ENCODE results near the gene STARD10. TPM values are rescaled to one million over a fixed set of nuclear protein-coding genes. Genes with fewer than 3 reads are reported as not detected.

STARD10 gene
- total and polyA plus RNA-seq, 2 of the 8 experiments (the other 6 are each of a cell fraction or from before 2014, with no cell fraction given): 23.7 to 35.7 TPM

DNA sequence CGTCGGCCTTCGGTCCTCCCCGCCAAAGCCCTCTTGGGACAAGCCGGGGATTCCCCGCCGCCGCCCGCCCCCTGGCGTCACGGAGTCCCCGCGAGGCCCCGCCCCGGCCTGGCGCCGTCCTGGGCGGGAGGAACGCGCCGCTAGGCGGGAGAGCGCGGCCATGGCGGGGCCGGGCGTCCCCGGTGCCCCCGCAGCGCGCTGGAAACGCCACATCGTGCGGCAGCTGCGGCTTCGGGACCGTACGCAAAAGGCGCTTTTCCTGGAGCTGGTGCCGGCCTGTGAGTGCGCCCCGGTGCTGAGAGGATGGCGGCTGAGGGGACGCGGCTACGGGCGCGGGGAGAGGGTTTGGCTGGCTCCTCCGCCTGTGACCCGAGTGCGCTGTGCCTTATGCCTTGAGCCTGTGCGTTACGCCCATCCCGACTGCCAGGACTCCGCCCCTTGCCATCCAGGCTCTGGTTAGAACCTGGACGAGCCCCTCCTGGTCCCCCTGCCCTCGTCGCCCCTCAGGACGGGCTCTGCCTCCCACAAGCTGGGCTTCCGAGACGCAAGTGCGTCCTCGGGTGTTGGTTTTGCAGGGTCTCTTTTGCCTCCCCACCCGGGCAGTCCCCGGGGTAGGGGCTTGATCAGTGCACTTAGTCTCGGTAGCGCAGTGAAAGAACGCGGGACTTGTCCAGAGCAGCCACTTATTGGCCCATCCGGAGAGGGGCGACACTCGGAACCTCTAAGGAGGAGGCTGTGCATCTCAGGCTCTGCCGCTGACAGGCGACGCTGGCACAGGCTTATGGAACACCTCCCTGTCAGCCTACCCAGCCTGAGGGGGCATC is 20.7 kb upstream of the STARD10 start, which contains the start of gene ATG16L2:
Gene ATG16L2, plus strand, starts transcription at position 126 of the 824 bp plus-strand sequence. Its CDS starts 35 bp downstream, at position 161.
- WGBS, 2 experiments (ENCODE audit: extremely low coverage in 1 of 2, insufficient coverage in 1 of 2, insufficient read length in 1 of 2, insufficient replicate concordance in 2 of 2, low coverage in 1 of 2, low lambda C conversion rate in 2 of 2, missing lambda C conversion rate in 1 of 2): 2% methylated on average over 71 of the region's 75 CpGs; no CpG with 5 or more reads in 1 of the 2 experiments
- CTCF ChIA-PET (ENCODE audit: partially characterized antibody): interaction anchor here (0.9 to 5.1 kb wide), 9 partner anchors 10 to 229 kb away, joined by 3 to 29 read pairs (median 5); no protein-coding TSS in a partner anchor
- TF ChIP-seq RNF2 (IDR thresholded peaks at IDR 0.05; ENCODE audit: borderline replicate concordance, low read depth, low read length, missing control alignments, poor library complexity, severe bottlenecking) (no peak), SP2 (IDR thresholded peaks at IDR 0.05; ENCODE audit: low read length) (no peak)

More for the DNA sequence above, 20.7 kb upstream of the STARD10 start, which contains the start of gene ATG16L2:
- peak within 1 kb of the TSS; percentile 98 for H4K91ac ChIP-seq (replicated peaks; ENCODE audit: insufficient read length, low read length)
- peak within 1 kb of the TSS; percentile 91 for H3K4ac ChIP-seq (replicated peaks; ENCODE audit: insufficient read length, low read depth, low read length)
- no peak for FAIRE-seq
- H2BK120ac ChIP-seq (replicated peaks; ENCODE audit: low read depth, low read length): peak within 1 kb of the TSS; percentile 94
- H3K36me3 ChIP-seq (ENCODE audit: control insufficient read depth in 2 of 4, insufficient read depth in 4 of 4, low read length in 3 of 4): no peaks in the 10 kb centered on the region
- H3K18ac ChIP-seq (ENCODE audit: extremely low read depth, low read length): peak within 1 kb of the TSS; percentile 94
- peaks cover 0 to 2% of the 10 kb centered on the region in 2 experiments; a peak in 1 of 4 replicates for H3K79me2 ChIP-seq (ENCODE audit: control insufficient read depth in 1 of 2, insufficient read depth in 2 of 2, low read length in 2 of 2)
- peaks cover 0 to 15% (median 9%) of the 10 kb centered on the region in 4 experiments; a peak in 5 of 7 replicates for H3K4me1 ChIP-seq (replicated peaks in 1 of 4; ENCODE audit: control insufficient read depth in 3 of 4, insufficient read depth in 4 of 4, low read length in 3 of 4)
- H2BK12ac ChIP-seq (ENCODE audit: low read depth, low read length): peak within 1 kb of the TSS; percentile 87; the same call in 1 of the 2 replicates
- peak within 1 kb of the TSS; percentile 19 for H2AFZ ChIP-seq (ENCODE audit: low read length)
- peak within 1 kb of the TSS; percentile 98 for H3K56ac ChIP-seq (replicated peaks; ENCODE audit: insufficient read length, low read depth, low read length)
- peak within 1 kb of the TSS; percentile 75 to 97 for H3K4me2 ChIP-seq (ENCODE audit: insufficient read depth in 1 of 2, low read depth in 2 of 2, low read length in 2 of 2)
- H4K20me1 ChIP-seq (replicated peaks in 1 of 2; ENCODE audit: control insufficient read depth in 1 of 2, insufficient read depth in 2 of 2, low read length in 2 of 2): peaks cover 0 to 4% of the 10 kb centered on the region in 2 experiments
- peak within 1 kb of the TSS; percentile 93 for H3K27ac ChIP-seq (ENCODE audit: low read depth, low read length)
- DNase-seq (ENCODE audit: low read depth in 1 of 2, low spot score in 2 of 2): peak; percentile 50 to 93
- H3K9me3 ChIP-seq (ENCODE audit: insufficient read depth in 2 of 2, low read depth in 1 of 2, low read length in 1 of 2): no peaks in the 10 kb centered on the region
- H3K9ac ChIP-seq (replicated peaks in 1 of 4; ENCODE audit: extremely low read depth in 1 of 4, low read depth in 3 of 4, low read length in 3 of 4): peak within 1 kb of the TSS; percentile 87 to 91 (median 90)
- H4K5ac ChIP-seq (ENCODE audit: insufficient read length, low read depth, low read length): peak within 1 kb of the TSS; percentile 94
- H3K27me3 ChIP-seq (replicated peaks in 1 of 4; ENCODE audit: control insufficient read depth in 3 of 4, extremely low read depth in 1 of 4, insufficient read depth in 3 of 4, low read length in 3 of 4): peaks cover 0 to 7% (median 4%) of the 10 kb centered on the region in 4 experiments; a peak in 4 of 7 replicates
- peak within 1 kb of the TSS; percentile 11 for H3K14ac ChIP-seq (ENCODE audit: insufficient read length)
- peak within 1 kb of the TSS; percentile 58 to 84 (median 79) for H3K4me3 ChIP-seq (ENCODE audit: extremely low read depth in 1 of 4, insufficient read depth in 2 of 4, low read depth in 3 of 4, low read length in 4 of 4)
- H2BK15ac ChIP-seq (ENCODE audit: low read length): peak within 1 kb of the TSS; percentile 88; the same call in 1 of the 2 replicates
- no peak within 1 kb of the TSS for H3K23ac ChIP-seq (ENCODE audit: insufficient read length)
- H2BK20ac ChIP-seq (ENCODE audit: low read length): no peak within 1 kb of the TSS
- POLR2A ChIA-PET (ENCODE audit: partially characterized antibody): interaction anchor here (0.5 to 1.1 kb wide), 4 partner anchors 8 to 650 kb away, joined by 3 to 6 read pairs (median 4); partner anchors contain the start of gene STARD10
- H4K8ac ChIP-seq (ENCODE audit: extremely low read depth, insufficient read depth, low read length): peak within 1 kb of the TSS; percentile 98
- H2BK5ac ChIP-seq (ENCODE audit: low read depth, low read length): peak within 1 kb of the TSS; percentile 97
- no peak within 1 kb of the TSS for H2AK5ac ChIP-seq (ENCODE audit: low read depth, low read length)
- H3K79me1 ChIP-seq (ENCODE audit: low read depth, low read length): no peaks in the 10 kb centered on the region
- H3K23me2 ChIP-seq (ENCODE audit: low read depth, low read length): peaks cover 12% of the 10 kb centered on the region; the same call in 1 of the 2 replicates

All from H1 (cell line).